H9 (cell line): ENCODE results near the gene MXD3. TPM values are rescaled to one million over a fixed set of nuclear protein-coding genes. Genes with fewer than 3 reads are reported as not detected.

Experiments
- DNase-seq: peaks from one replicate; pipeline ENCODE4 v3.0.0-alpha.2; 2017
- H2AFZ ChIP-seq: one replicate; pipeline ENCODE4 v1.6.1; 2013; ENCODE audit warnings: mild to moderate bottlenecking, low read length, control low read depth, moderate library complexity
- H2AK5ac ChIP-seq: 2 replicates; pipeline ENCODE4 v1.6.1; 2013; ENCODE audit warnings: low read length, control low read depth, mixed read lengths; ENCODE audit not compliant: insufficient read length
- H2BK120ac ChIP-seq: one replicate; pipeline ENCODE4 v1.6.1; 2013; ENCODE audit warnings: low read depth, mild to moderate bottlenecking, low read length, control low read depth, inconsistent platforms; ENCODE audit not compliant: poor library complexity, severe bottlenecking
- H2BK12ac ChIP-seq: 2 replicates; pipeline ENCODE4 v1.6.1; 2013; ENCODE audit warnings: low read length, control low read depth, mixed read lengths, low read depth; ENCODE audit not compliant: insufficient read length
- H2BK15ac ChIP-seq: 2 replicates; pipeline ENCODE4 v1.6.1; 2013; ENCODE audit warnings: low read depth, low read length, control low read depth
- H2BK20ac ChIP-seq: one replicate; pipeline ENCODE4 v1.6.1; 2013; ENCODE audit warnings: low read depth, mild to moderate bottlenecking, low read length, control low read depth, inconsistent platforms; ENCODE audit not compliant: poor library complexity, severe bottlenecking
- H2BK5ac ChIP-seq: 2 replicates; pipeline ENCODE4 v1.6.1; 2013; ENCODE audit warnings: low read length, control low read depth, mixed read lengths; ENCODE audit not compliant: insufficient read length
- H3K14ac ChIP-seq: 2 replicates; pipeline ENCODE4 v1.6.1; 2013; ENCODE audit warnings: low read length, control low read depth; ENCODE audit not compliant: insufficient read depth
- H3K18ac ChIP-seq: 2 replicates; pipeline ENCODE4 v1.6.1; 2013; ENCODE audit warnings: low read depth, mild to moderate bottlenecking, mixed read lengths, low read length, control low read depth; ENCODE audit not compliant: insufficient read length
- H3K23ac ChIP-seq: 2 replicates; pipeline ENCODE4 v1.6.1; 2013; ENCODE audit warnings: low read length, control low read depth, mixed read lengths, low read depth; ENCODE audit not compliant: insufficient read length
- H3K23me2 ChIP-seq: 2 replicates; pipeline ENCODE4 v1.6.1; 2013; ENCODE audit warnings: low read depth, mild to moderate bottlenecking, mixed read lengths, low read length, control low read depth; ENCODE audit not compliant: insufficient read length, poor library complexity, severe bottlenecking
- H3K27ac ChIP-seq: 2 replicates; pipeline ENCODE4 v1.5.1; 2013; ENCODE audit warnings: low read length, control low read depth, mixed read lengths, low read depth; ENCODE audit not compliant: insufficient read length
- H3K27me3 ChIP-seq: 2 replicates; pipeline ENCODE4 v1.6.1; 2013; ENCODE audit warnings: low read length, control low read depth, inconsistent platforms; ENCODE audit not compliant: insufficient read depth
- H3K4ac ChIP-seq: 2 replicates; pipeline ENCODE4 v1.6.1; 2013; ENCODE audit warnings: low read depth, mild to moderate bottlenecking, control low read depth, inconsistent platforms, low read length, moderate library complexity
- H3K4me1 ChIP-seq: 2 replicates; pipeline ENCODE4 v1.6.1; 2013; ENCODE audit warnings: low read length, control low read depth, inconsistent platforms; ENCODE audit not compliant: insufficient read depth
- H3K4me2 ChIP-seq: 2 replicates; pipeline ENCODE4 v1.6.1; 2013; ENCODE audit warnings: low read length, control low read depth, mixed read lengths; ENCODE audit not compliant: insufficient read length, insufficient read depth
- H3K56ac ChIP-seq: 2 replicates; pipeline ENCODE4 v1.6.1; 2013; ENCODE audit warnings: low read depth, mild to moderate bottlenecking, mixed read lengths, low read length, control low read depth; ENCODE audit not compliant: insufficient read length
- H3K79me1 ChIP-seq: 2 replicates; pipeline ENCODE4 v1.6.1; 2013; ENCODE audit warnings: low read depth, mild to moderate bottlenecking, moderate library complexity, low read length, control low read depth, inconsistent platforms; ENCODE audit not compliant: insufficient read depth, poor library complexity, severe bottlenecking
- H3K79me2 ChIP-seq: 2 replicates; pipeline ENCODE4 v1.6.1; 2013; ENCODE audit warnings: low read length, control low read depth, inconsistent platforms; ENCODE audit not compliant: insufficient read depth
- H3K9ac ChIP-seq: 2 replicates; pipeline ENCODE4 v1.6.1; 2013; ENCODE audit warnings: low read length, control low read depth, mixed read lengths; ENCODE audit not compliant: insufficient read length; ENCODE audit errors: extremely low read depth
- H3K9me3 ChIP-seq: one replicate; pipeline ENCODE4 v1.6.1; 2013; ENCODE audit warnings: low read depth, low read length, inconsistent platforms; ENCODE audit not compliant: control insufficient read depth
- H3T11ph ChIP-seq: one replicate; pipeline ENCODE4 v1.6.1; 2013; ENCODE audit warnings: mild to moderate bottlenecking, low read length, control low read depth, inconsistent platforms
- H4K20me1 ChIP-seq: one replicate; pipeline ENCODE4 v1.6.1; 2013; ENCODE audit not compliant: control insufficient read depth, insufficient read length, insufficient read depth
- H4K5ac ChIP-seq: 2 replicates; pipeline ENCODE4 v1.6.1; 2013; ENCODE audit warnings: low read depth, mild to moderate bottlenecking, mixed read lengths, low read length, control low read depth; ENCODE audit not compliant: insufficient read length
- H4K8ac ChIP-seq: replicated peaks from 2 replicates; pipeline ENCODE4 v1.6.1; 2013; ENCODE audit warnings: low read length, control low read depth, mixed read lengths, low read depth; ENCODE audit not compliant: insufficient read length
- H4K91ac ChIP-seq: 2 replicates; pipeline ENCODE4 v1.6.1; 2013; ENCODE audit warnings: low read depth, mild to moderate bottlenecking, moderate library complexity, mixed read lengths, low read length, control low read depth; ENCODE audit not compliant: insufficient read length
- H3K27ac Mint-ChIP-seq, 3 experiments: 2 replicates in 2 of 3; 3 replicates in 1 of 3; pipeline ENCODE4 v1.8.0; 2020 to 2021; ENCODE audit warnings: mixed read lengths in 3 of 3, mild to moderate bottlenecking in 1 of 3, moderate library complexity in 1 of 3
- H3K27me3 Mint-ChIP-seq: 2 replicates; pipeline ENCODE4 v1.8.0; 2021; ENCODE audit warnings: low read depth, mild to moderate bottlenecking, moderate library complexity, mixed read lengths
- H3K36me3 Mint-ChIP-seq, 3 experiments: 2 replicates in 2 of 3; 3 replicates in 1 of 3; pipeline ENCODE4 v1.8.0; 2020 to 2021; ENCODE audit warnings: low read depth in 3 of 3, mixed read lengths in 3 of 3; ENCODE audit not compliant: insufficient read depth in 1 of 3
- H3K4me1 Mint-ChIP-seq, 2 experiments: 2 replicates each; pipeline ENCODE4 v1.8.0; 2020; ENCODE audit warnings: mixed read lengths in 2 of 2
- H3K4me3 Mint-ChIP-seq, 2 experiments: 2 replicates in 1 of 2; 3 replicates in 1 of 2; pipeline ENCODE4 v1.8.0; 2020 to 2021; ENCODE audit warnings: mild to moderate bottlenecking in 2 of 2, mixed read lengths in 2 of 2, moderate library complexity in 1 of 2
- H3K9me3 Mint-ChIP-seq, 2 experiments: 2 replicates in 1 of 2; 3 replicates in 1 of 2; pipeline ENCODE4 v1.8.0; 2020; ENCODE audit warnings: mild to moderate bottlenecking in 2 of 2, mixed read lengths in 2 of 2, moderate library complexity in 1 of 2
- CTCF ChIP-seq: fragments of 200-600 bp; sonication (generic); conservative IDR thresholded peaks from 3 replicates; pipeline ENCODE4 v1.8.0; 2021; ENCODE audit warnings: antibody characterized with exemption, mild to moderate bottlenecking
- WGBS: extraction: QIAGEN DNeasy Blood & Tissue Kit; methylation state at CpG from one replicate; pipeline ENCODE4 v1.1.7; 2013; ENCODE audit warnings: missing lambda C conversion rate, low lambda C conversion rate, mixed read lengths; ENCODE audit not compliant: insufficient read length; ENCODE audit errors: extremely low coverage; 5-methylcytosine and 5-hydroxymethylcytosine counted together
- total RNA-seq: library from RNA; stranded (reverse); gene quantifications from 2 replicates; pipeline ENCODE4 v1.2.1, GENCODE V29; 2021

MXD3 gene
- total RNA-seq, 1 experiment from 2014 or later, result 9.8 TPM

GRCh38 chr5:177332896-177333260 lies 21.2 kb upstream of the MXD3 start:
- H3T11ph ChIP-seq, result no peak overlapping the region
- TF ChIP-seq CTCF, result no peak
- H2BK15ac ChIP-seq, result no peak overlapping the region
- H2BK5ac ChIP-seq, result no peak overlapping the region
- no peaks in the 10 kb centered on the region for H3K79me2 ChIP-seq
- H3K27me3 ChIP-seq, result no peaks in the 10 kb centered on the region
- no peak overlapping the region for H3K4me2 ChIP-seq
- H3K9ac ChIP-seq, result no peak overlapping the region
- Mint-ChIP-seq H3K36me3 (peaks cover 16 to 74% (median 63%) of the 10 kb centered on the region in 3 experiments; a peak in 6 of 7 replicates), H3K27me3 (no peaks in the 10 kb centered on the region), H3K4me1 (peaks cover 11 to 16% of the 10 kb centered on the region in 2 experiments), H3K27ac (peak overlapping the region in 1 of 3 experiments; percentile 23; a peak in 1 of 7 replicates), H3K9me3 (no peaks in the 10 kb centered on the region), H3K4me3 (no peak overlapping the region)
- no peaks in the 10 kb centered on the region for H3K23me2 ChIP-seq
- no peak overlapping the region for H2BK120ac ChIP-seq
- H3K18ac ChIP-seq, result no peak overlapping the region
- H4K8ac ChIP-seq, result no peak overlapping the region
- WGBS, result no CpG with 5 or more reads among the region's 13 CpGs
- no peak overlapping the region for H3K23ac ChIP-seq
- H2BK20ac ChIP-seq, result no peak overlapping the region
- no peak for DNase-seq
- no peak overlapping the region for H4K91ac ChIP-seq
- H3K56ac ChIP-seq, result no peak overlapping the region
- no peaks in the 10 kb centered on the region; the same call in 1 of the 2 replicates for H3K4me1 ChIP-seq
- H2AFZ ChIP-seq, result no peak overlapping the region
- no peak overlapping the region for H3K14ac ChIP-seq
- no peaks in the 10 kb centered on the region for H3K9me3 ChIP-seq
- H3K4ac ChIP-seq, result no peak overlapping the region
- H2BK12ac ChIP-seq, result no peak overlapping the region
- no peaks in the 10 kb centered on the region for H4K20me1 ChIP-seq
- H4K5ac ChIP-seq, result no peak overlapping the region
- H3K27ac ChIP-seq, result no peak overlapping the region
- H3K79me1 ChIP-seq, result no peaks in the 10 kb centered on the region
- no peak overlapping the region for H2AK5ac ChIP-seq
